MM.1S (cell line): ENCODE data around the gene C19orf73.

Source experiments
- EZH2 ChIP-seq: fragments of 300-600 bp; sonication (generic); optimal IDR thresholded peaks from 2 replicates; pipeline ENCODE3; 2017; ENCODE audit warnings: low read depth, mild to moderate bottlenecking, antibody characterized with exemption, low read length, mixed read lengths
- TF ChIP-seq, protein P1 (sequence below): fragments of 300-600 bp; sonication (generic); IDR thresholded peaks from 2 replicates; pipeline ENCODE4 v1.5.1; 2016; ENCODE audit warnings: antibody characterized with exemption, low read length, mixed read lengths

DNA sequence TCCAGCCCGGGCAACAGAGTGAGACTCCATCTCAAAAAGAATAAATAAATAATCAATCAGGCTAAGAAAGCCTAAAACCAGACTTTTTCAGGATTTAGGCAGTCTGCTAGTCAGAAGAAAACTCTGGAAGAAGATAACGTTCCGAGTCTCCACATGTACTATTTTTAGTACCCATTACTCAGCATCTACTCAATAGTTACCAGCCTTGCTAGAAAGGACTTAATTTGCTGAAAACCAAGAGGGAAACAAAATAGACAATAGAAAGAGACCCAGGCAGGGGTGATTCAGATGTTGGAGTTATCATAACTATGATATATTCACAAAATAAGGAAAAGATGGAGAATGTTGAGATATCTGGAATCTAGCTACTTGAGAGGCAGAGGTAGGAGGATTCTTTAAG, 8.4 kb downstream of the C19orf73 start:
- TF ChIP-seq, protein P1, sequence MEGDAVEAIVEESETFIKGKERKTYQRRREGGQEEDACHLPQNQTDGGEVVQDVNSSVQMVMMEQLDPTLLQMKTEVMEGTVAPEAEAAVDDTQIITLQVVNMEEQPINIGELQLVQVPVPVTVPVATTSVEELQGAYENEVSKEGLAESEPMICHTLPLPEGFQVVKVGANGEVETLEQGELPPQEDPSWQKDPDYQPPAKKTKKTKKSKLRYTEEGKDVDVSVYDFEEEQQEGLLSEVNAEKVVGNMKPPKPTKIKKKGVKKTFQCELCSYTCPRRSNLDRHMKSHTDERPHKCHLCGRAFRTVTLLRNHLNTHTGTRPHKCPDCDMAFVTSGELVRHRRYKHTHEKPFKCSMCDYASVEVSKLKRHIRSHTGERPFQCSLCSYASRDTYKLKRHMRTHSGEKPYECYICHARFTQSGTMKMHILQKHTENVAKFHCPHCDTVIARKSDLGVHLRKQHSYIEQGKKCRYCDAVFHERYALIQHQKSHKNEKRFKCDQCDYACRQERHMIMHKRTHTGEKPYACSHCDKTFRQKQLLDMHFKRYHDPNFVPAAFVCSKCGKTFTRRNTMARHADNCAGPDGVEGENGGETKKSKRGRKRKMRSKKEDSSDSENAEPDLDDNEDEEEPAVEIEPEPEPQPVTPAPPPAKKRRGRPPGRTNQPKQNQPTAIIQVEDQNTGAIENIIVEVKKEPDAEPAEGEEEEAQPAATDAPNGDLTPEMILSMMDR, result no peak
- TF ChIP-seq EZH2, result no peak
